HEK293T (cell line): ENCODE data around the gene KIF5A.

ENCODE experiments used
- CTCF ChIA-PET: fragments of 350-600 bp; formaldehyde crosslinking; extraction: SDS; loops from one replicate; lab custom pipeline; 2021; ENCODE audit warnings: antibody characterized with exemption, inconsistent platforms; lab: Yijun Ruan, JAX
- POLR2A ChIA-PET: fragments of 350-600 bp; formaldehyde crosslinking; extraction: SDS; loops from one replicate; lab custom pipeline; 2020; ENCODE audit warnings: antibody characterized with exemption, inconsistent platforms; lab: Yijun Ruan, JAX
- DNase-seq: peaks from one replicate; pipeline ENCODE4 v3.0.0; 2012; ENCODE audit warnings: mixed read lengths; ENCODE audit errors: extremely low spot score
- ARNT ChIP-seq: fragments of 450-650 bp; IDR thresholded peaks from 2 replicates; pipeline ENCODE4 v1.6.1; 2017; ENCODE audit warnings: mild to moderate bottlenecking
- BHLHE40 ChIP-seq: fragments of 450-650 bp; IDR thresholded peaks from 2 replicates; pipeline ENCODE4 v1.6.1; 2016; ENCODE audit warnings: mild to moderate bottlenecking, moderate library complexity, borderline replicate concordance
- CTBP1 ChIP-seq: fragments of 450-650 bp; IDR thresholded peaks from 2 replicates; pipeline ENCODE4 v1.6.1; 2016; ENCODE audit warnings: borderline replicate concordance
- ELF4 ChIP-seq: fragments of 450-650 bp; IDR thresholded peaks from 2 replicates; pipeline ENCODE4 v1.6.1; 2017; ENCODE audit warnings: antibody characterized with exemption
- FOXA1 ChIP-seq: fragments of 450-650 bp; IDR thresholded peaks from 2 replicates; pipeline ENCODE4 v1.6.1; 2016; ENCODE audit warnings: mild to moderate bottlenecking
- FOXK2 ChIP-seq: fragments of 450-650 bp; IDR thresholded peaks from 2 replicates; pipeline ENCODE4 v1.6.1; 2016; ENCODE audit warnings: mild to moderate bottlenecking
- FOXM1 ChIP-seq: fragments of 450-650 bp; IDR thresholded peaks from 2 replicates; pipeline ENCODE4 v1.6.1; 2017; ENCODE audit warnings: mild to moderate bottlenecking, borderline replicate concordance
- HDGF ChIP-seq: fragments of 450-650 bp; IDR thresholded peaks from 2 replicates; pipeline ENCODE4 v1.6.1; 2017; ENCODE audit warnings: antibody characterized with exemption, borderline replicate concordance
- L3MBTL2 ChIP-seq: fragments of 450-650 bp; conservative IDR thresholded peaks from 2 replicates; pipeline ENCODE4 v1.6.1; 2016; ENCODE audit warnings: mild to moderate bottlenecking
- LEF1 ChIP-seq: fragments of 450-650 bp; IDR thresholded peaks from 2 replicates; pipeline ENCODE4 v1.6.1; 2017; ENCODE audit warnings: mild to moderate bottlenecking, borderline replicate concordance
- NFRKB ChIP-seq: fragments of 450-650 bp; IDR thresholded peaks from 2 replicates; pipeline ENCODE4 v1.6.1; 2016; ENCODE audit warnings: mild to moderate bottlenecking, moderate library complexity
- PKNOX1 ChIP-seq: fragments of 450-650 bp; IDR thresholded peaks from 2 replicates; pipeline ENCODE4 v1.6.1; 2016
- SP1 ChIP-seq: fragments of 450-650 bp; IDR thresholded peaks from 2 replicates; pipeline ENCODE4 v1.6.1; 2017
- SUZ12 ChIP-seq: fragments of 450-650 bp; IDR thresholded peaks from 2 replicates; pipeline ENCODE4 v1.6.1; 2016; ENCODE audit warnings: mild to moderate bottlenecking
- TARDBP ChIP-seq: fragments of 450-650 bp; IDR thresholded peaks from 2 replicates; pipeline ENCODE4 v1.6.1; 2016
- ZNF384 ChIP-seq: fragments of 450-650 bp; IDR thresholded peaks from 2 replicates; pipeline ENCODE4 v1.6.1; 2016

KIF5A gene

GRCh38 chr12:57621497-57622292 lies 71.9 kb downstream of the KIF5A start:
- TF ChIP-seq L3MBTL2 = no peak
- TF ChIP-seq HDGF = no peak
- TF ChIP-seq TARDBP = no peak
- no peak for TF ChIP-seq ELF4
- TF ChIP-seq FOXK2 = no peak
- TF ChIP-seq ARNT = no peak
- TF ChIP-seq BHLHE40 = no peak
- TF ChIP-seq ZNF384 = no peak
- TF ChIP-seq CTBP1 = no peak
- TF ChIP-seq NFRKB = no peak
- no peak for TF ChIP-seq SUZ12
- no peak for TF ChIP-seq FOXM1
- TF ChIP-seq SP1 = no peak
- peak; percentile 85 for DNase-seq
- POLR2A ChIA-PET = no interaction called here
- CTCF ChIA-PET = interaction anchor here (0.6 to 2.6 kb wide), 7 partner anchors 9 to 38 kb away, joined by 3 to 22 read pairs (median 4); partner anchors contain the start of gene ARHGEF25

GRCh38 chr12:57622293-57623245 lies 72.7 kb downstream of the KIF5A start:
- TF ChIP-seq FOXA1 (no peak), L3MBTL2 (no peak), PKNOX1 (no peak), ELF4 (no peak), FOXK2 (no peak), CTBP1 (no peak), HDGF (no peak), TARDBP (no peak), SUZ12 (no peak), NFRKB (no peak), BHLHE40 (no peak), FOXM1 (no peak), ZNF384 (no peak), ARNT (no peak), SP1 (no peak)
- ChIA-PET CTCF (interaction anchor here (0.6 to 1.5 kb wide), 6 partner anchors 9 to 39 kb away, joined by 3 to 9 read pairs (median 4); no protein-coding TSS in a partner anchor), POLR2A (interaction anchor here (1.1 kb wide), 1 partner anchor 19 kb away, joined by 3 read pairs; no protein-coding TSS in a partner anchor)
- no peak for DNase-seq

- DNase-seq = no peak
- no peak for TF ChIP-seq FOXK2
- TF ChIP-seq FOXM1 = no peak
- no peak for TF ChIP-seq LEF1
- TF ChIP-seq BHLHE40 = no peak
- no peak for TF ChIP-seq NFRKB
- no peak for TF ChIP-seq HDGF
- TF ChIP-seq ARNT = no peak
- no peak for TF ChIP-seq ELF4
- TF ChIP-seq SP1 = no peak
- no peak for TF ChIP-seq ZNF384
- TF ChIP-seq CTBP1 = no peak
- TF ChIP-seq SUZ12 = no peak
- no peak for TF ChIP-seq L3MBTL2
- TF ChIP-seq PKNOX1 = no peak
- ChIA-PET POLR2A (interaction anchor here (1.1 kb wide), 1 partner anchor 19 kb away, joined by 3 read pairs; no protein-coding TSS in a partner anchor), CTCF (interaction anchor here (1.1 to 1.7 kb wide), 3 partner anchors 10 to 40 kb away, joined by 3 to 12 read pairs (median 9); no protein-coding TSS in a partner anchor)
Measured at GRCh38 chr12:57623385-57623784, 73.5 kb downstream of the KIF5A start.

- ChIA-PET CTCF (interaction anchor here (1.7 kb wide), 1 partner anchor 40 kb away, joined by 12 read pairs; no protein-coding TSS in a partner anchor), POLR2A (no interaction called here)
- TF ChIP-seq NFRKB = no peak
- TF ChIP-seq FOXM1 = no peak
- TF ChIP-seq ELF4 = no peak
- no peak for TF ChIP-seq FOXA1
- no peak for TF ChIP-seq L3MBTL2
- no peak for DNase-seq
Measured at GRCh38 chr12:57623811-57624390, 74.1 kb downstream of the KIF5A start.

- ChIA-PET POLR2A (no interaction called here), CTCF (interaction anchor here (1.7 kb wide), 1 partner anchor 41 kb away, joined by 12 read pairs; no protein-coding TSS in a partner anchor)
- no peak for TF ChIP-seq NFRKB
- TF ChIP-seq CTBP1 = no peak
- no peak for TF ChIP-seq HDGF
- TF ChIP-seq SP1 = no peak
- TF ChIP-seq ZNF384 = no peak
- no peak for TF ChIP-seq ARNT
- no peak for TF ChIP-seq ELF4
- TF ChIP-seq BHLHE40 = no peak
- no peak for TF ChIP-seq LEF1
- TF ChIP-seq FOXA1 = no peak
- TF ChIP-seq PKNOX1 = no peak
- TF ChIP-seq FOXM1 = no peak
- TF ChIP-seq SUZ12 = no peak
- TF ChIP-seq L3MBTL2 = no peak
- no peak for TF ChIP-seq TARDBP
- no peak for DNase-seq
Measured at GRCh38 chr12:57624441-57625220, 74.8 kb downstream of the KIF5A start.
